Calu3 (cell line): ENCODE data around the gene SGK1. TPM values are rescaled to one million over a fixed set of nuclear protein-coding genes. Genes with fewer than 3 reads are reported as not detected.
A peak's percentile ranks its signal among the peaks of the same experiment; 100 is the strongest.

Experiments used
- BruUV-seq: library from RNA; stranded (reverse); fragments of 400-500 nt; replicated peaks from 2 replicates; lab custom pipeline; 2021; lab: Mats Ljungman, UMichigan
- CTCF ChIA-PET: fragments of 300-600 bp; sonication (Branson Sonifier 250); formaldehyde crosslinking; loops from one replicate; lab custom pipeline; 2022; ENCODE audit warnings: antibody characterized with exemption; lab: Charles Lee
- DNase-seq: peaks from one replicate; pipeline ENCODE4 v3.0.0; 2022
- H3K27ac Mint-ChIP-seq: one replicate; pipeline ENCODE4 v1.8.0; 2022; ENCODE audit warnings: mixed read lengths; ENCODE audit not compliant: unreplicated experiment
- H3K27me3 Mint-ChIP-seq: one replicate; pipeline ENCODE4 v1.8.0; 2022; ENCODE audit warnings: mixed read lengths; ENCODE audit not compliant: unreplicated experiment
- H3K36me3 Mint-ChIP-seq: one replicate; pipeline ENCODE4 v1.8.0; 2022; ENCODE audit warnings: mild to moderate bottlenecking, moderate library complexity, mixed read lengths; ENCODE audit not compliant: insufficient read depth, unreplicated experiment
- H3K4me1 Mint-ChIP-seq: one replicate; pipeline ENCODE4 v1.8.0; 2022; ENCODE audit warnings: mild to moderate bottlenecking, low read depth, mixed read lengths; ENCODE audit not compliant: unreplicated experiment
- H3K4me3 Mint-ChIP-seq: one replicate; pipeline ENCODE4 v1.8.0; 2022; ENCODE audit warnings: mild to moderate bottlenecking, low read depth, moderate library complexity, mixed read lengths; ENCODE audit not compliant: unreplicated experiment
- H3K9me3 Mint-ChIP-seq: one replicate; pipeline ENCODE4 v1.8.0; 2022; ENCODE audit warnings: low read depth, mixed read lengths; ENCODE audit not compliant: unreplicated experiment
- CTCF ChIP-seq: fragments of 200-600 bp; IDR thresholded peaks from one replicate; pipeline ENCODE4 v1.8.0; 2022; ENCODE audit warnings: antibody characterized with exemption; ENCODE audit not compliant: unreplicated experiment
- intact Hi-C: fragments of 100-400 bp; cut with micrococcal nuclease; formaldehyde crosslinking; loops from one replicate; pipeline ENCODE4 v1.10.0; 2022; ENCODE audit not compliant: unreplicated experiment
- total RNA-seq: library from RNA; stranded (reverse); gene quantifications from 2 replicates; pipeline ENCODE4 v1.2.3, GENCODE V29; 2022

The SGK1 gene
- total RNA-seq, 1 experiment from 2014 or later: 21.8 TPM

GRCh38 chr6:134316733-134317431 is 1.0 kb downstream of the SGK1 start:
- H3K4me3 Mint-ChIP-seq: peak overlapping the region; percentile 69

GRCh38 chr6:134315974-134316441 is 1.9 kb downstream of the SGK1 start:
- H3K27me3 Mint-ChIP-seq: peaks cover 52% of the 10 kb centered on the region
- CTCF ChIA-PET: no interaction called here
- DNase-seq: no peak
- TF ChIP-seq CTCF: no peak
- H3K4me1 Mint-ChIP-seq: peaks cover 9% of the 10 kb centered on the region
- no peak overlapping the region for H3K27ac Mint-ChIP-seq
- intact Hi-C loops: no loop called here
- no TSS peak for BruUV-seq
- H3K9me3 Mint-ChIP-seq: no peaks in the 10 kb centered on the region
- no peak overlapping the region for H3K4me3 Mint-ChIP-seq
- peaks cover 3% of the 10 kb centered on the region for H3K36me3 Mint-ChIP-seq

More at GRCh38 chr6:134316733-134317431, 1.0 kb downstream of the SGK1 start:
- H3K9me3 Mint-ChIP-seq: no peaks in the 10 kb centered on the region
- intact Hi-C loops: no loop called here
- H3K36me3 Mint-ChIP-seq: peaks cover 3% of the 10 kb centered on the region
- TF ChIP-seq CTCF: no peak
- DNase-seq: no peak
- no TSS peak for BruUV-seq
- H3K27me3 Mint-ChIP-seq: peaks cover 52% of the 10 kb centered on the region
- peaks cover 9% of the 10 kb centered on the region for H3K4me1 Mint-ChIP-seq
- CTCF ChIA-PET: no interaction called here
- no peak overlapping the region for H3K27ac Mint-ChIP-seq

GRCh38 chr6:134315189-134315588 is 2.7 kb downstream of the SGK1 start:
- Mint-ChIP-seq H3K27ac (no peak overlapping the region), H3K27me3 (peaks cover 52% of the 10 kb centered on the region), H3K9me3 (no peaks in the 10 kb centered on the region), H3K4me3 (no peak overlapping the region), H3K36me3 (peaks cover 3% of the 10 kb centered on the region), H3K4me1 (peaks cover 9% of the 10 kb centered on the region)
- CTCF ChIA-PET: no interaction called here
- no TSS peak for BruUV-seq
- TF ChIP-seq CTCF: no peak
- intact Hi-C loops: no loop called here
- no peak for DNase-seq

GRCh38 chr6:134314006-134314821 is 3.7 kb downstream of the SGK1 start:
- no peak overlapping the region for H3K4me3 Mint-ChIP-seq
- no peak overlapping the region for H3K27ac Mint-ChIP-seq
- no peak for TF ChIP-seq CTCF
- peaks cover 3% of the 10 kb centered on the region for H3K36me3 Mint-ChIP-seq
- H3K27me3 Mint-ChIP-seq: peaks cover 45% of the 10 kb centered on the region
- peaks cover 9% of the 10 kb centered on the region for H3K4me1 Mint-ChIP-seq
- H3K9me3 Mint-ChIP-seq: no peaks in the 10 kb centered on the region
- no peak for DNase-seq
- BruUV-seq: no TSS peak
- intact Hi-C loops: no loop called here
- CTCF ChIA-PET: interaction anchor here (0.7 kb wide), 1 partner anchor 161 kb away, joined by 3 read pairs; no protein-coding TSS in a partner anchor
